GM12875 (cell line): Measurements from ENCODE around the gene GNB4.

Experiments
- H3K4me3 ChIP-seq: one replicate; pipeline ENCODE4 v1.5.1; 2011; ENCODE audit warnings: low read depth, low read length, control low read depth
- CTCF ChIP-seq: IDR thresholded peaks from 2 replicates; pipeline ENCODE4 v1.5.1; 2011; ENCODE audit warnings: low read depth, mild to moderate bottlenecking, control low read depth, inconsistent platforms, low read length, moderate library complexity, borderline replicate concordance; ENCODE audit not compliant: insufficient read depth

The GNB4 gene

GRCh38 chr3:179375091-179375999 lies 75.9 kb downstream of the GNB4 start:
- H3K4me3 ChIP-seq, result no peak overlapping the region
- TF ChIP-seq CTCF, result no peak

- no peak overlapping the region for H3K4me3 ChIP-seq
- TF ChIP-seq CTCF, result no peak
Observed at GRCh38 chr3:179373938-179374337, 77.3 kb downstream of the GNB4 start.

GRCh38 chr3:179369621-179370020 lies 81.6 kb downstream of the GNB4 start:
- no peak overlapping the region for H3K4me3 ChIP-seq
- TF ChIP-seq CTCF, result no peak

- TF ChIP-seq CTCF, result no peak
- H3K4me3 ChIP-seq, result no peak overlapping the region
Observed at GRCh38 chr3:179363332-179363731, 87.9 kb downstream of the GNB4 start.

- no peak overlapping the region for H3K4me3 ChIP-seq
- TF ChIP-seq CTCF, result no peak
Observed at GRCh38 chr3:179355996-179356395, 95.3 kb downstream of the GNB4 start.

- H3K4me3 ChIP-seq, result peak overlapping the region; percentile 78
- TF ChIP-seq CTCF, result no peak
Observed at GRCh38 chr3:179348325-179349013, 102.8 kb downstream of the GNB4 start.
